ENCODE measurements around the gene CPNE2.
"Not testable (repeated sequence)": the region's sequence is repeated elsewhere in the genome, so short reads cannot be mapped to it uniquely, and the experiment has no call there.

The CPNE2 gene

DNA sequence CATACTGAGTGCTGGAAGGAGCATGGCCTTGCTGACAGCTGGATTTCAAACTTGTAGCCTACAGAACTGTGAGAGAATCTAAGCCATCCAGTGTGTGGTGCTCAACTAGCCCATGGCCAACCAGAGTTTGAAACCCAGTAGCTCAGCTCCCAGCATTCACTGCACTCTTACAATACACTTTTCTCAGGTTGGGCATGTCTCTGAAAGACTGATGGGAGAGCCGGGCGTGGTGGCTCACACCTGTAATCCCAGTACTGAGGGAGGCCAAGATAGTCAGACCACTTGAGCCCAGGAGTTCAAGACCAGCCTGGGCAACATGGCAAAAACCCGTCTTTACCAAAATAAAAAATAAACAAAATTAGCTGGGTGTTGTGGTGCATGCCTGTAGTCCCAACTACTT, 3.8 kb downstream of the CPNE2 start:
- H3K9me3 ChIP-seq (ENCODE audit: insufficient read depth, low read length, severe bottlenecking): no peaks in the 10 kb centered on the region
- TF ChIP-seq CTCF (IDR thresholded peaks at IDR 0.05; ENCODE audit: borderline replicate concordance, extremely low read depth, low read length, poor library complexity, severe bottlenecking): no peak
- no peak for TF ChIP-seq EZH2 (IDR thresholded peaks at IDR 0.05; ENCODE audit: borderline replicate concordance, low read depth, low read length, severe bottlenecking)

DNA sequence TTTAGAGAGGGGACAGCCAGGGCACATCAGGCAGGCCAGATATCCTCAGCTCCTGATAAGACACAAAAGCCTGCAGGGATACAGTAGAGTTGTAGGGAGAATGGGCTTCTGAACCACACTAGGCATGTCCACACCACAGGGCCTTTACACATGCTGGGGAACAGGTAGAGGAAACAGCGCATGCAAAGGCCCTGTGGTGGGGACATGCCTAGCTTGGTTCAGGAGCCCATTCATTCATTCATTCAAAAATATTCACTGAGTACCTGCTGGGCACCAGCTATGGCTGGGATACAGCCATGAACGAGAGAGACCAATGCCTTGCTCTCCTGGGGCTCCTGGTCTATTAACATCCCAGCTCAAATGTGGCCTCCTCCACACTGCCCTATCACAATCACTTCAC, 4.4 kb downstream of the CPNE2 start:
- H3K36me3 ChIP-seq (ENCODE audit: insufficient read depth, low read length): no peaks in the 10 kb centered on the region
- peaks cover 15% of the 10 kb centered on the region for H3K4me1 ChIP-seq (ENCODE audit: insufficient read depth, low read length)
- H3K4me3 ChIP-seq (ENCODE audit: low read depth in 1 of 2, low read length in 2 of 2): no peak overlapping the region
- H3K27me3 ChIP-seq (ENCODE audit: insufficient read depth, low read length, poor library complexity): peaks cover 30% of the 10 kb centered on the region
- peaks cover 11% of the 10 kb centered on the region for H4K20me1 ChIP-seq (ENCODE audit: insufficient read depth, low read length)
- TF ChIP-seq EZH2 (IDR thresholded peaks at IDR 0.05; ENCODE audit: borderline replicate concordance, low read depth, low read length, severe bottlenecking) (no peak), CTCF (IDR thresholded peaks at IDR 0.05; ENCODE audit: borderline replicate concordance, extremely low read depth, low read length, poor library complexity, severe bottlenecking) (no peak)
- no peak for ATAC-seq (ENCODE audit: insufficient read depth, low read depth)
- no peak for DNase-seq
- H3K27ac ChIP-seq (ENCODE audit: low read length): no peak overlapping the region
- H3K9me3 ChIP-seq (ENCODE audit: insufficient read depth, low read length, severe bottlenecking): no peaks in the 10 kb centered on the region
- no peak overlapping the region for H3K9ac ChIP-seq (ENCODE audit: low read depth, low read length)
- no peak overlapping the region for H2AFZ ChIP-seq (ENCODE audit: low read depth, low read length)
- H3K4me2 ChIP-seq (ENCODE audit: insufficient read depth, low read length): no peak overlapping the region
- H3K79me2 ChIP-seq (ENCODE audit: insufficient read depth, low read length): no peaks in the 10 kb centered on the region

More for the DNA sequence above, 3.8 kb downstream of the CPNE2 start:
- Histone ChIP-seq H3K4me3 (ENCODE audit: low read depth in 1 of 2, low read length in 2 of 2) (no peak overlapping the region), H3K27ac (ENCODE audit: low read length) (no peak overlapping the region), H3K4me1 (ENCODE audit: insufficient read depth, low read length) (peaks cover 15% of the 10 kb centered on the region), H3K27me3 (ENCODE audit: insufficient read depth, low read length, poor library complexity) (peaks cover 36% of the 10 kb centered on the region), H3K36me3 (ENCODE audit: insufficient read depth, low read length) (no peaks in the 10 kb centered on the region), H4K20me1 (ENCODE audit: insufficient read depth, low read length) (peaks cover 11% of the 10 kb centered on the region), H2AFZ (ENCODE audit: low read depth, low read length) (no peak overlapping the region), H3K9ac (ENCODE audit: low read depth, low read length) (no peak overlapping the region), H3K79me2 (ENCODE audit: insufficient read depth, low read length) (no peaks in the 10 kb centered on the region), H3K4me2 (ENCODE audit: insufficient read depth, low read length) (no peak overlapping the region)
- ATAC-seq (ENCODE audit: insufficient read depth, low read depth) (no peak), DNase-seq (no peak)

DNA sequence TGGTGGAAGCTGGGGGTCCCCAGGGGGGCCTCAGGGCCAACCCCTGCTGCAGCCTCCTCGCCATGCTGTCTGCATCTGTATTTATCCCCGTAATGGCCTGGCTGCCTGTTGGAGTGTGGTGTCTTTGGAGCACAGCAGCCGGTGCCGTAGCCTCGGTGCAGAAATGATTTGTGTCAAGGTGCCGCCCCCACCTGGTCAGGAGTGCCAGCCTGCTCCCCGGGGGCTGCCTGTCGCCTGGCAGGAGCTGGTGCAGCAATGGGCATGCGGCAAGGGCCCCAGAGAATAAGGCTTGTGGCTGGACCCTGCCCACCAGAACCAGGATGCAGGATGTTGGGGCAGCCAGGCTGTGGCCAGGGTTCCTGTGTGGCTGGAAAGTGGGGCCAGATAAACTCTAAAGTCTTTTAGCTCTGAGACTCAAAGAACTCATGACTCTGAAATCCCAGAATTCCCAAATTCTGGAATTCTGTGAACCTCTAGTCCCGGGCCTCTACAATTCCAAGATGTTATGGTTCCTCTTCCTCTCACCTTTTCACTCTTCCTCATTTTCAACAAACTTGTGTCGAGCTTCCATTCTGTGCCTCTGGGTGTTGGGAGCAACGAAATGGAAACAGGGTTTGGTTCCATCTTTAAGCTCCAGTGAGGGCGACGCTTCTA, 5.9 kb downstream of the CPNE2 start:
- Histone ChIP-seq H3K4me3 (ENCODE audit: low read depth in 1 of 2, low read length in 2 of 2) (no peak overlapping the region), H3K9ac (ENCODE audit: low read depth, low read length) (no peak overlapping the region), H3K36me3 (ENCODE audit: insufficient read depth, low read length) (no peaks in the 10 kb centered on the region), H3K27me3 (ENCODE audit: insufficient read depth, low read length, poor library complexity) (peaks cover 16% of the 10 kb centered on the region), H2AFZ (ENCODE audit: low read depth, low read length) (no peak overlapping the region), H3K9me3 (ENCODE audit: insufficient read depth, low read length, severe bottlenecking) (no peaks in the 10 kb centered on the region), H4K20me1 (ENCODE audit: insufficient read depth, low read length) (peaks cover 11% of the 10 kb centered on the region), H3K79me2 (ENCODE audit: insufficient read depth, low read length) (no peaks in the 10 kb centered on the region), H3K4me2 (ENCODE audit: insufficient read depth, low read length) (no peak overlapping the region), H3K27ac (ENCODE audit: low read length) (no peak overlapping the region), H3K4me1 (ENCODE audit: insufficient read depth, low read length) (peaks cover 2% of the 10 kb centered on the region; the same call in 1 of the 2 replicates)
- TF ChIP-seq EZH2 (IDR thresholded peaks at IDR 0.05; ENCODE audit: borderline replicate concordance, low read depth, low read length, severe bottlenecking) (no peak), CTCF (IDR thresholded peaks at IDR 0.05; ENCODE audit: borderline replicate concordance, extremely low read depth, low read length, poor library complexity, severe bottlenecking) (no peak)
- no peak for DNase-seq
- ATAC-seq (ENCODE audit: insufficient read depth, low read depth): 0 out of 3 replicates have a peak, but pooled peaks have one; percentile 40

GRCh38 chr16:57099965-57100364, 7.6 kb downstream of the CPNE2 start:
- H3K27ac ChIP-seq (ENCODE audit: low read length); H2AFZ ChIP-seq (ENCODE audit: low read depth, low read length); H3K4me1 ChIP-seq (ENCODE audit: insufficient read depth, low read length); H3K4me2 ChIP-seq (ENCODE audit: insufficient read depth, low read length); ATAC-seq (ENCODE audit: insufficient read depth, low read depth); H3K79me2 ChIP-seq (ENCODE audit: insufficient read depth, low read length); DNase-seq; H3K27me3 ChIP-seq (ENCODE audit: insufficient read depth, low read length, poor library complexity); H3K9me3 ChIP-seq (ENCODE audit: insufficient read depth, low read length, severe bottlenecking); H4K20me1 ChIP-seq (ENCODE audit: insufficient read depth, low read length); H3K4me3 ChIP-seq (ENCODE audit: low read depth in 1 of 2, low read length in 2 of 2); H3K36me3 ChIP-seq (ENCODE audit: insufficient read depth, low read length); H3K9ac ChIP-seq (ENCODE audit: low read depth, low read length): not testable (repeated sequence)

Measured in DND-41 (cell line).